ENCODE results near the gene RIIAD1. TPM values are rescaled to one million over a fixed set of nuclear protein-coding genes. Genes with fewer than 3 reads are reported as not detected.
"Not testable (repeated sequence)": the region's sequence is repeated elsewhere in the genome, so short reads cannot be mapped to it uniquely, and the experiment has no call there.

Gene RIIAD1
- total RNA-seq, 1 experiment from 2014 or later, result not detected

DNA sequence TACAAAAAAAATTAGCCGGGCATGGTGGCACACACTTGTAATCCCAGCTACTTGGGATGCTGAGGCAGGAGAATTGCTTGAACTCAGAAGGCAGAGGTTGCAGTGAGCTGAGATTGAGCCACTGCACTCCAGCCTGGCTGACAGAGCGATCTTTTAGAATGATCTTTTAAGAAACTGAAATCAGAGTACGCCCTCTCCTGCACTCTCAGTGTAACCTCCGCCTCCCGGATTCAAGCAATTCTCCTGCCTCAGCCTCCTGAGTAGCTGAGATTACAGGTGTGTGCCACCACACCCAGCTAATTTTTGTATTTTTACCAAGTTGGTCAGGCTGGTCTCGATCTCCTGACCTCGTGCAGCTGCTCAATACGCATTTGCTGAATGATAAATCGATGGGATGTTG, 12.7 kb downstream of the RIIAD1 start:
- not testable (repeated sequence) for DNase-seq (ENCODE audit: low spot score)

DNA sequence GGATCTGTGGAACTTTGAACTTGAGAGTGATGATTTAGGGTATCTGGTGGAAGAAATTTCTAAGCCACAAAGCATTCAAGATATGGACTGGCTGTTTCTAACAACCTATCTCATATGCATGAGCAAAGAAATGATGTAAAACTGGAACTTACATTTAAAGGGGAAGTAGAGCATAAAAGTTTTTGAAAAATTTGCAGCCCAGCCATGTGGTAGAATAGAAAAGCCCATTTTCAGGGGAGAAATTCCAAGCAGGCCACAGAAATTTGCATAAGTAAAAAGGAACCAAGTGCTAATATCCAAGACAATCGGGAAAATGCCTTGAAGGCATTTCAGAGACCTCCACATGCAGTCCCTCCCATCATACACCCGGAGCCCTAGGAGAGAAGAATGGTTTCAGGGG, 15.7 kb downstream of the RIIAD1 start:
- no peak for DNase-seq (ENCODE audit: low spot score)

DNA sequence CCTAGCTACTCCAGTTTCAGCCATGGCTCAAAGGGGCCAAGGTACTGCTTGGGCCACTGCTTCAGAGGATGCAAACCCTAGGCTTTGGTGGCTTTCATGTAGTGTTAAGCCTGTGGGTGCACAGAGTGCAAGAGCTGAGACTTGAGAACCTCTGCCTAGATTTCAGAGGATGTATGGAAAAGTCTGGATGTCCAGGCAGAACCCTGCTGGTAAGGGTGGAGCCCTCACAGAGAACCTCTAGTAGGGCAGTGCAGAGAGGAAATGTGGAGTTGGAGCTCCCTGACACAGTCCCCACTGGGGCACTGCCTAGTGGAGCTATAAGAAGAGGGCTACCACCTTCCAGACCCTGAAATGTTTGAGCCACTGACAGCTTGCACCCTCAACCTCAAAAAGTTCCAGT, 16.2 kb downstream of the RIIAD1 start:
- no peak for DNase-seq (ENCODE audit: low spot score)

DNA sequence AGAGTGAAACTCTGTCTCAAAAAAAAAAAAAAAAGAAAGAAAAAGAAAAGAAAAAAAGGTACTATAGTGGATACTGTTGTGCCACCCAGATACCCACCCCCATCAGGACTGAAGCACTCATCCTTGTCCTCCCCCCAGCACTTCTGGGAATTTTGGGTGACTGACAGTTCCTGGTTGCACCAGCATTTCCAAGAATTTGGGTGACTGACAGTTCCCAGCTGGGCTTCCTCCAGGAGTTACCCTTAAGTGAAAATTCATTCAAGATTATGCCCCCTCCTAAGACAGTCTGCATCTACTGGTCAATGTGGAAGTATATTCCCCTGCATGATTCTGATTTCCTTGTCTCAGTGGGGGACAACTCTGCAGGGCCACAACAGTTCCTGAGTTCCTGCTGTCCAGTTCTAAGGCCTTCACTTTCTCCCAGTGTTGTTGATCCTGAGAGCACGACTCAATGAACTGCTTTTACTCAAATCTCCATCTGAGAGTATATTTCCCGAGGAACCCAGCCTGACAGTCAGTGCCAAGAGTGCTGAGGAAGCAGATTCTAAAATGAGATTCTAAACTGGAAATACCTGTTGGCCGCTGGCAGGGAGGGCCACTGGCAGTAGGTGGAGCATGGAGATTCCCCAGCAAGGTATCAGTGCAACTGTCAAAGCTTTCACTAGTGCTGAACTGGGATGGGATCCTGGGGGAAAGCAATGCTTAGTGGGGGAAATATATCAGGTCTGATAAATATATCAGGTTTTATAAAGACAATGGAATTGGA, 18.5 kb downstream of the RIIAD1 start:
- no peak for DNase-seq (ENCODE audit: low spot score)

DNA sequence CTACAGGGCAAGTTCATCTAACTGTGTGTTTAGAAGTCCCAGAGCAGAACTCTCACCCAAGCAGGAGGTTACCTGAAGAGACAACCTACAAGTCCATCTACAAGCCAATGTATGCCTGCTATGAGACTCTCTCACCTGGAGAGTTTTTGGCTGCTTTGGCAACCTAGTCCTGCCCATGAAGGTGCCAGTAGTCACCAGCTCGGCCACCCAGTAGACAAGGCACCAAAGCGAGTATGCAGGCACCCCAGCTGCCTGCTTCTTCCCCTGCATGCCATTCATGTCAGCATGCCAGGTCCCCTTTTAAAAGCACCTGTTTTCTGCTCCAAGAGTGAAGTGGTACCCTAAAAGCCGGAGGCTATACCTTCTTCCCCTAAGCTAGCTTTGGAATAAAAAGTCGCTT, 20.2 kb downstream of the RIIAD1 start:
- no peak for DNase-seq (ENCODE audit: low spot score)

DNA sequence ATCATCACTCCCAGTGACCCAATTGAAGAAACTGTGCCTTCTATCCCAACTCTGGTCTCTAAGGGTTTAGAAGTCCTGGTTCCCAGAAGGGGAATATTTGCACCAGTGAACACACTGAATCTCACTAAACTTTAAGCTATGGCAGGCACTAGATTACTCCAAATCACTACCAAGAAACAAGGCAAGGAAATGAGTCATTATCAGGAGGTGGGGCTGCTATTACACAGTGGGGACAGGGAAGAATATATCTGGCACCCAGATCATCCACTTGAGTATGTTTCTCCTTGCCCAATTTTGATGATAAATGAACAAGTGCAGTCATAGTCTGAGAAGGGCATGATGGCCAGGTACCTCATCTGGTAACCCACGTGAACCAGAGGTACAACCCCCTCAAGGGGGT, 35.0 kb downstream of the RIIAD1 start:
- peak; percentile 80 for DNase-seq (ENCODE audit: low spot score)

DNA sequence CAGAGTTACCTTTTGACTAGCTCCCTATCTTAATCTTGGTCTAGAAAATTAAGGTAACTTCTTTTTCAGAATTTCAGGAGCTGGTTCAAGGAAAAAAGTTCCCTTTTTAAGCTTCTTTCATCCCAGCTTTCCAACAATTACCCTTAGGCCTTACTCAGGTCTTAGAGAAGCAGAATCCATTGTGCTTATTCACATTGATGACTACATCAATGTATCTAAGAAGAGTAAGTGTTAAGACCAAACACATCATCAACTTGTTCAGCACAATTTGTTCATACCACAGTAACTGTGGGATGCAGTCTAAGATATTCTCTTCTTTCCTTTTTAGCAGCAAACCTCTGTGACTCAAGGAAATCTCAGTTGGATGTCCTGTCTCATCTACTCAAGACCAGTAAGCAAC, 37.9 kb downstream of the RIIAD1 start:
- DNase-seq (ENCODE audit: low spot score), result no peak

DNA sequence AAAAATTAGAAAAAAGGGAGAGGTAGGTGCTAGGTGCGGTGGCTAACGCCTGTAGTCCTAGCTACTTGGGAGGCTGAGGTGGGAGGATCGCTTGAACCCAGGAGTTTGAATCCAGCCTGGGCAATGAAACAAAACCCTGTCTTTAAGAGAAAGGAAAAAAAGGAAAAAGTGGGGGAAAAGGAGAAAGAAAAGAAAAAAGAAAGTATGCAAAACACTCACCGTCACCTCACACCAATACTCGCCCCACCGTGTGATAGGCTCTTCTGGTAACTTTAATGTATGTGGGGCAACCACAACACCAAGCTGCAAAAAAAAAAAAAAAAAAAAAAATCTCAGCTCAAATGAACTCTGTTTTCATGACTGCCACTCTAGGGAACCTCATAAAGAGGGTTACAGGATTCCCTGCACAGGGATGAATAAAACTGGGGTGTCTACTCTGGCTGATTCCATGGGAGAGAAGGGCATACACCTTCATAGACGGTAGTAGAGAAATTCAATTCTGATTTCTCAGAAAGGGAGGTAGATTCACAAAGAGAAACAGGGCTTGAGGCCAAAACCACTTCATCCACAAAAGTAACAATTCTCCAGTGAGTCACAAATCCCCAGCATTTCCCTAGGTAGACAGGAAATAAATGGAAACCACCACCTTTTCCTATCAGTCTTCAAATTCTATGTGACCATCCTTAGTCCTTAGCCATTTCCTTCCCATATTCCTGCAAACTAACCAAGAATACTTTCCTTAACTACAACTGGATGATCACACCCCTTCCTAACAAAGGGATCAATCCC, 39.5 kb downstream of the RIIAD1 start:
- peak; percentile 40 for DNase-seq (ENCODE audit: low spot score)

DNA sequence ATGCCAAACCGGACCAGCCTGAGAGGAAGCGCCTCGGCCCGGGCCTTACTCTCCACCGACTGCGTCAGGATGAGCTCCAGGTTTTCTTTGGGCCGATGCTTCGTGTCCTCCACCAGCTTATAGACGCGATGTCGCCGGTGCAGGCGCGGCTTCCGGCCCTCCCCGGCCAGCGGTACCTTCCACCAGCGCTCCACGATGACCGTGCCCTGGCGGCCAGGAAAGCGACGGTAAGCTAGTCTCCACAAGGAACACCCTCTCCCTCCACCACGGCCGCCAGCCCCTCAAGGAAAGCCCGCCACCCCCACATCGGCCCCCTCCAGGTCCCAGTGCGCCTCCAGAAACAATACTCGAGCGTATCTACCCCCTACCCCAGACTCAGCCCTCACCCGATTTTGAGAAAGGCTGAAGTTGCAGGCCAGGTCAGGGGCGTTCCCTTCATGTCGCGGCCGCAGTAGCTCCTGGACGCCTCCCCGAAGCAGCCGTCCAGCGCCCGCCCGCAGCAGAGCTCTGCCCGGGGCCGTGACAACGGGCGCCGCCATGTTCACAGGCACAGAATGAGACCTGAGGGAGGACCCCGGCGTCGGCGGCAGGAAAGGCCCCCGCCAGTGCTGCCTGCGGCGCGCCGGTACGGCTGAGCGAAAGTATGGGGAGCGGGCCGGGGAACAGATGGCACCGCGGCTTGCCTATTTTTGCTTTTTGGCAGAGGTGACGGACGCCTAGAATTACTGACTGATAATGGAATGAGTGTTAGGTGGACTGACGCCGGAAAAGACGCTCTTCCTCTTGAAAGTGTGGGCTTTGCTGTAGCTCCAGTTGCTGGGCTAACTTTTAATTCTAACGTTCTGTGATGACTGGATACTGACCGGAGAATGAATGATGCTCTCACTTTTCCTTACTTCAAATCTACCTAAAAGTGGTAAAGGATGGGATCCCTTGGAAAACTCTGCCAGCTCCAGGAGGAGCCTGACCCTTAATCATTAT, 41.9 kb downstream of the RIIAD1 start, which contains the start of gene MRPL9:
TSS of gene MRPL9 (minus strand) at position 556 of the 981 bp plus-strand sequence. CDS start at position 539, 17 bp downstream.
- peak; percentile 75 for DNase-seq (ENCODE audit: low spot score)

DNA sequence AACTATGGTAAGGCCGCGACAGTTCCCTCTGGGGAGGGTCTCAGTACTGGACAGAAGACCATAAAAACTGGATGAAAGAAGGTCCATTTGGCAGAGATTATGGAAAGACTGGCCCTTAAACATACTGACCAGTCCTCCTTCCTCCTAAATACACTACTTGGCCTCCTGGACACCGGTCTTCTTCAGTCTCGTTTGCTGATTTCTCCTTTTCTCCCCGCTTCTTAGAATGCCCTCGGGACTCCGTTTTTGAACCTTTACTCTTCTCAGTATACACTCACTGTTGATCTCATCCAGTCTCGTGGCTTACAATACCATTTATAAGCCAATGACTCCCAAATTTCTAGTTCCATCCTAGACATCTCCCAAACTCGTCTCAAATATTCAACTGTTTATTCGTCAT, 42.7 kb downstream of the RIIAD1 start:
- no peak for DNase-seq (ENCODE audit: low spot score)

DNA sequence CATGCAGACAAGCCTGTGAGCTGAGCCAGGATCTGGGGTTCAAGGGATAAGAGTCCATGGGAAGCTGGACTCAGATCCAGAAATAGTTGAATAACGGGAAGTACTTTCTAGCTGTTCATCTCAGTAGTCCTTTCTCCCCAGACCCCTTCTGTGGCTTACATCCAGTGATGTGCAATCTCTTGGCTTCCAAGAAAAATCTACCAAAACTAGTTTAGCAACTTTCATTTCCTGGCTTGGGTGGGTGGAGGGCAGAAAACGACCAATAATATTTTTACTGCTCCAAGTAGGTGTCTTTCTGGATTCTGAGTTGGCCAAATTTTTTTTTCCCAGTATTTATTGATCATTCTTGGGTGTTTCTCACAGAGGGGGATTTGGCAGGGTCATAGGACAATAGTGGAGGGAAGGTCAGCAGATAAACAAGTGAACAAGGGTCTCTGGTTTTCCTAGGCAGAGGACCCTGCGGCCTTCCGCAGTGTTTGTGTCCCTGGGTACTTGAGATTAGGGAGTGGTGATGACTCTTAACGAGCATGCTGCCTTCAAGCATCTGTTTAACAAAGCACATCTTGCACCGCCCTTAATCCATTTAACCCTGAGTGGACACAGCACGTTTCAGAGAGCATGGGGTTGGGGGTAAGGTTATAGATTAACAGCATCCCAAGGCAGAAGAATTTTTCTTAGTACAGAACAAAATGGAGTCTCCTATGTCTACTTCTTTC, 47.2 kb downstream of the RIIAD1 start:
- DNase-seq (ENCODE audit: low spot score), result not testable (repeated sequence)

DNA sequence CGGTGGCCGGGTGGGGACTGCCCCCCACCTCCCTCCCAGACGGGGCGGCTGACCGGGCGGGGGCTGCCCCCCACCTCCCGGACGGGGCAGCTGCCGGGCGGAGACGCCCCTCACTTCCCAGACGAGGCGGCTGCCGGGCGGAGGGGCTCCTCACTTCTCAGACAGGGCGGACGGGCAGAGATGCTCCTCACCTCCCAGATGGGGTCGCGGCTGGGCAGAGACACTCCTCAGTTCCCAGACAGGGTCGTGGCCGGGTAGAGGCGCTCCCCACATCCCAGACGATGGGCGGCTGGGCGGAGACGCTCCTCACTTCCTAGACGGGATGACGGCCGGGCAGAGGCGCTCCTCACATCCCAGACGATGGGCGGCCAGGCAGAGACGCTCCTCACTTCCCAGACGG, 47.9 kb downstream of the RIIAD1 start:
- not testable (repeated sequence) for DNase-seq (ENCODE audit: low spot score)

DNA sequence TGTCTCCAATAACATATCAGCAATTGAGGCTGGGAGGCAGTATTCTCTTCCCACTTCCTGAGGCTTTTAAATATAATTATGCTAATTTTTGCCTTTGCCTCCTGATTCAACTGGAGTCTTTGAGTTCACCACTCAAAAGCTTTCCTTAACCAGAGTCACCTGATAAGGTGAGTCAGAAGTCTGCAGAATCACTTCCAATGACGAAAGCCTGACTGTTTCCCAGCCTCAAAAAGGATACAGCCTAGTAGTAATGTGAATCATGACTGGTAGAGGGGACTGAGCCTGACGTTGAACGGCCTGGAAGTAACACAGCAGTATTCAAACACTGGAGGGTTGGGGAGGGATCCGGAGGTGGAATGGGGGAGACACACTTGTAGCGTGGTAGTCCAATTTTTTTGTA, 52.4 kb downstream of the RIIAD1 start:
- DNase-seq (ENCODE audit: low spot score), result peak; percentile 94

DNA sequence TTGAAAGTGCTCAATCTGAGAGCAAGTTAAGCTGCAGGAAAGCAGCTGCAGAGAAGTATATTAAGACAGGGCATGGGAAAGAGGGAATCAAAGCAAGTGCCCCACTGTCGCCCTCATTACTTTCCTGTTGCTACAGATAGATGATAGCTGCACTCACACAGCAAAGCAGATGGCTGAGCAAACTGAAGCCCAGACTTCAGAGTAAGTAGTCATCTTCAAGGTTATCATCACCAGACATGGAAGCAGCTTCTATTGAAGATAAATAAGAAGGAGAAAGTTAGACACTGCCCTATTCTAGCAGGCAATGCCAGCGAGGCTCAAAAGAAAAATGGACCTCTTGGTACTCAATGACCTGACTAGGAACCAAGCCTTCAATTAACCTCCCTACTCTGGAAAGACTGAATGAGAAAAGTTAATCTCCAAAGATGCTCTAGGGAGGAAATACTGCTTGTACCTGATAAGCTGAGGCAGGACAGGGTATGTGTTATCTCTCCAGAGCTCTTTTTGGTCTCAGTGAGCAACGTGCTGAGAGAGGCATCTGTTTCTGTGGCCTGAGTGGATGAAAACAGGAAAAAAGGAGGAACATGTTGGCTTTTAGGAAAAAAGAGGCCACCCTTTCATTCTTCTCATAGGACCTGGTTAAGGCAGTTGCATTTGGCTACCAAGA, 53.1 kb downstream of the RIIAD1 start:
- DNase-seq (ENCODE audit: low spot score), result no peak

DNA sequence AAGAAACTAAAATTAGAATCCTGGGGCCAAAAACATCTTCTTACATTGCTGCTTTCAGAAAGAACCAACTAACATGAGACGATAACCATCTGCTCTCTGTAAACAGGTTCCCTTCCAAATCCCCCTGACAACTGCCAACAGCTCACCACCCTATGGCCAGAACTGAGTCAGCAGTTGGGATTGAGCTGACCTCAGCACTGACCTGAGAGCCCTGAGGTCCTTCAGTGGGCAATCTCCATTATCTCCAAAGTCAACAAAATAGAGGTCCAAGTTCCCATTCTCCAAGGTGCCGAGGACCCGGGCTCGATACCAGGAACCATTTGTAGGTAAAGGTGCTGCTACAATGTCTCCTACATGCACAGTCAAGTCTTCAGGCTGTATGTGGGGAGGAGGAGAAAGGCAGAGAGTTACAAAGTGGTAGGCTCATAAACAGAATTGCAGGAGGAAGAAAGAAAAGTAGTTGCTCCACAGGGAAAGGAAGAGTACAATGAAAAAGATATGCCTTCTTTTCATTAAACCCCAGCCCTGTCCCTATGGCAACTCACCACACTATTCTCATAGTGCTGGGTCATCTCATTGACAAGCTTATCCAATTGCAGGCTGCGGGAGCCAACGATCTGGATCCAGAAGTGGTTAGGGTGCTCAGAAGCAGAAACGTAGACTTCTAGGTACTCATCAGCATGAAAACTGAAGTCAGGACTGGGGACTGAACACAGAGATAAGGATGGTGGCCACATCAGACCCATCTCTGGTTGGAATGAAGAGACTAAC, 54.8 kb downstream of the RIIAD1 start:
- no peak for DNase-seq (ENCODE audit: low spot score)

DNA sequence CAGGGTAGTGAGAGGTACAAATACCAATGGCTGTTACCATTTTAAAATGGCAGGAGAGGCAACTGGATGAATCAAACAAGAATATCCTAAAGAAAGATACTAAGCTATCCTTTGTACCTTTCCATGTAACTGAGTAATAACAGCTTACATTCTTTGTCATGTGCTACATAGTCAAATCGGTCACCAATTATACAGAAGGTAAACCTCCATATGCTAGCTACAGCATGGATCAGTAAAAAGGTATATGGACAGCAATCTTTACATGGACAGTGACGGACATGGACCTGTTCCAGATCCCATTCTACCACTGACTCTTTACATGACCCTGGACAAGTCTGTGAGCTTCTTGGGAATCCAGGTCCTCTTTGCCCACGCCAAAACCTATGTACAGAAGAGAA, 55.3 kb downstream of the RIIAD1 start:
- DNase-seq (ENCODE audit: low spot score), result no peak

DNA sequence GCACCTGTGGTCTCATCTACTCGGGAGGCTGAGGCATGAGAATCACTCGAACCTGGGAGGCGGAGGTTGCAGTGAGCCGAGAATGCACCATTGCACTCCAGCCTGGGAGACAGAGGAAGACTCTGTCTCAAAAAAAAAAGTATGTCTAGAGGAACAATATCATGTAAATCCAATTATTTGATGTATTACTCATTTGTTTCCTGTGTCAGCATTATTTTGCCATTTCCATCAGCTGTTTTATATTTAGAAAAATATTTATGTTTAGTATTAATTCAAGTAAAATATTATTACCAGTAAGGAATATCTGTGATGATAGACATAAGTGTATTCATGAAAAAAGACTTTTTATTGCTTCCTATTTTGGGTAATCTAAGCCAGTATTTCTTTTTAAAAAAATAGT, 56.0 kb downstream of the RIIAD1 start:
- DNase-seq (ENCODE audit: low spot score), result no peak

Data from A172 (cell line).